Right lobe of liver (tissue), 4 donors: ENCODE data around the gene PBX4.

Source experiments
- POLR2A ChIP-seq: fragments of 450-650 bp; IDR thresholded peaks from one replicate; pipeline ENCODE4 v1.6.1; 2017; ENCODE audit warnings: antibody characterized with exemption, mild to moderate bottlenecking
- TF ChIP-seq, protein P1 (sequence below), 4 donors: fragments of 200-600 bp in 3 of 4; fragments of 450-650 bp in 1 of 4; IDR thresholded peaks; one replicate each; pipeline versions ENCODE4 v1.5.1 to v1.8.0; 2016 to 2022; ENCODE audit warnings: antibody characterized with exemption in 4 of 4, mild to moderate bottlenecking in 2 of 4
- donor health status: DM: no; HTN: no; CAD: no.
- donor health status: DM: no; HTN: no; CAD: no.
- donor health status: DM: no; HTN: yes; CAD: no.

DNA sequence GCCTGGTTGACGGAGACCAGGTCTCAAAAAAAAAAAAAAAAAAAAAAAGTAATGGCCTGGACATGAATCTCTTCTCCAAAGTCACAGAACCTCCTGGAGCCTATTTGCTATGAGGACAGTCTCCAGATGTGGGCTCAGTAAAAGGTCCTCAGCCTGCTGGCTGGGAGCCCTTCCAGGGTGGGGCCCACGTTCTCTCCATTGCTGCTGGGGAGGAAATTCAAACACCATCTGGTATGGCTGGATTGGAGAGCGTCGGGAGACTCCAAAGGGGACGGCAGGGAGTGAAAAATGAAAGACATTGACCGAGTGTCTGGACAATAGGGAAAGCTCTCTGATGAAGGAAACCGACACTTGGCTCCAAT, 1.3 kb upstream of the PBX4 start:
- TF ChIP-seq, protein P1, sequence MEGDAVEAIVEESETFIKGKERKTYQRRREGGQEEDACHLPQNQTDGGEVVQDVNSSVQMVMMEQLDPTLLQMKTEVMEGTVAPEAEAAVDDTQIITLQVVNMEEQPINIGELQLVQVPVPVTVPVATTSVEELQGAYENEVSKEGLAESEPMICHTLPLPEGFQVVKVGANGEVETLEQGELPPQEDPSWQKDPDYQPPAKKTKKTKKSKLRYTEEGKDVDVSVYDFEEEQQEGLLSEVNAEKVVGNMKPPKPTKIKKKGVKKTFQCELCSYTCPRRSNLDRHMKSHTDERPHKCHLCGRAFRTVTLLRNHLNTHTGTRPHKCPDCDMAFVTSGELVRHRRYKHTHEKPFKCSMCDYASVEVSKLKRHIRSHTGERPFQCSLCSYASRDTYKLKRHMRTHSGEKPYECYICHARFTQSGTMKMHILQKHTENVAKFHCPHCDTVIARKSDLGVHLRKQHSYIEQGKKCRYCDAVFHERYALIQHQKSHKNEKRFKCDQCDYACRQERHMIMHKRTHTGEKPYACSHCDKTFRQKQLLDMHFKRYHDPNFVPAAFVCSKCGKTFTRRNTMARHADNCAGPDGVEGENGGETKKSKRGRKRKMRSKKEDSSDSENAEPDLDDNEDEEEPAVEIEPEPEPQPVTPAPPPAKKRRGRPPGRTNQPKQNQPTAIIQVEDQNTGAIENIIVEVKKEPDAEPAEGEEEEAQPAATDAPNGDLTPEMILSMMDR (IDR thresholded peaks at IDR 0.05) = no peak
- TF ChIP-seq POLR2A = no peak
